B cell (primary cell): ENCODE measurements around the gene NT5DC2.

Experiments used
- CTCF ChIP-seq: fragments of 200-600 bp; IDR thresholded peaks from one replicate; pipeline ENCODE4 v1.8.0; 2022; ENCODE audit warnings: antibody characterized with exemption, mild to moderate bottlenecking
- EZH2 ChIP-seq: IDR thresholded peaks from 2 replicates; pipeline ENCODE4 v1.6.1; 2012; ENCODE audit warnings: borderline replicate concordance, low read depth, mild to moderate bottlenecking, moderate library complexity, low read length; ENCODE audit not compliant: insufficient read depth, poor library complexity, severe bottlenecking

GRCh38 chr3:52483577-52484381 is 49.9 kb downstream of the NT5DC2 start:
- no peak for TF ChIP-seq CTCF
- TF ChIP-seq EZH2: no peak
